DOHH2 (cell line): ENCODE results near the gene TMEM260.

Experiments
- H3F3A ChIP-seq: fragments of 200-600 bp; sonication (generic), shearing (Covaris generic); 2 replicates; pipeline ENCODE4 v1.6.0; 2016; ENCODE audit warnings: antibody characterized with exemption, mild to moderate bottlenecking; ENCODE audit not compliant: control insufficient read depth, insufficient read depth
- H3K27ac ChIP-seq: fragments of 200-600 bp; sonication (generic); 2 replicates; pipeline ENCODE4 v1.5.1; 2014; ENCODE audit warnings: low read depth, mild to moderate bottlenecking, low read length, moderate library complexity
- H3K27me3 ChIP-seq: fragments of 200-600 bp; sonication (generic); 2 replicates; pipeline ENCODE4 v1.6.1; 2014; ENCODE audit warnings: mild to moderate bottlenecking, low read length, mixed read lengths; ENCODE audit not compliant: control insufficient read depth
- H3K36me3 ChIP-seq: fragments of 200-600 bp; sonication (generic); 2 replicates; pipeline ENCODE4 v1.6.1; 2014; ENCODE audit warnings: mild to moderate bottlenecking, low read length, moderate library complexity, mixed read lengths; ENCODE audit not compliant: control insufficient read depth
- H3K4me1 ChIP-seq: fragments of 200-600 bp; sonication (generic); 2 replicates; pipeline ENCODE4 v1.6.1; 2014; ENCODE audit warnings: mild to moderate bottlenecking, low read length, mixed read lengths; ENCODE audit not compliant: control insufficient read depth
- H3K4me2 ChIP-seq: fragments of 200-600 bp; sonication (generic); 2 replicates; pipeline ENCODE4 v1.6.0; 2014; ENCODE audit warnings: mild to moderate bottlenecking, low read length, moderate library complexity
- H3K4me3 ChIP-seq: fragments of 200-600 bp; sonication (generic); 2 replicates; pipeline ENCODE4 v1.5.1; 2014; ENCODE audit warnings: mild to moderate bottlenecking, low read length, mixed read lengths
- H3K79me2 ChIP-seq: fragments of 200-600 bp; sonication (generic); 2 replicates; pipeline ENCODE4 v1.6.1; 2014; ENCODE audit warnings: mild to moderate bottlenecking, low read length, mixed read lengths; ENCODE audit not compliant: control insufficient read depth
- H3K9me2 ChIP-seq: fragments of 200-600 bp; sonication (generic); replicated peaks from 2 replicates; pipeline ENCODE4 v1.6.1; 2014; ENCODE audit warnings: mild to moderate bottlenecking, low read length, mixed read lengths; ENCODE audit not compliant: control insufficient read depth
- H3K9me3 ChIP-seq: fragments of 200-600 bp; sonication (generic); 2 replicates; pipeline ENCODE4 v1.6.1; 2014; ENCODE audit warnings: antibody characterized with exemption, low read length, mixed read lengths; ENCODE audit not compliant: control insufficient read depth, insufficient read depth
- H4K20me1 ChIP-seq: fragments of 200-600 bp; sonication (generic); 2 replicates; pipeline ENCODE4 v1.6.0; 2014; ENCODE audit warnings: low read depth, mild to moderate bottlenecking, antibody characterized with exemption, low read length, moderate library complexity; ENCODE audit not compliant: control insufficient read depth, insufficient read depth
- CTCF ChIP-seq: fragments of 200-600 bp; sonication (generic); IDR thresholded peaks from one replicate; pipeline ENCODE4 v1.5.1; 2014; ENCODE audit warnings: antibody characterized with exemption, mild to moderate bottlenecking, low read depth, low read length; ENCODE audit not compliant: poor library complexity, severe bottlenecking
- EZH2phosphoT487 ChIP-seq: fragments of 200-600 bp; sonication (generic); IDR thresholded peaks from 2 replicates; pipeline ENCODE4 v1.6.1; 2017; ENCODE audit warnings: borderline replicate concordance, mild to moderate bottlenecking, antibody characterized with exemption, low read length, moderate library complexity, mixed read lengths

The TMEM260 gene

GRCh38 chr14:56554301-56554700 is 25.3 kb upstream of the TMEM260 start:
- Histone ChIP-seq H3K27me3 (peaks cover 8% of the 10 kb centered on the region), H4K20me1 (no peaks in the 10 kb centered on the region), H3K4me2 (no peak overlapping the region), H3F3A (no peaks in the 10 kb centered on the region), H3K36me3 (no peaks in the 10 kb centered on the region), H3K27ac (no peak overlapping the region), H3K4me1 (no peaks in the 10 kb centered on the region), H3K79me2 (no peaks in the 10 kb centered on the region), H3K9me2 (no peaks in the 10 kb centered on the region), H3K4me3 (no peak overlapping the region), H3K9me3 (no peaks in the 10 kb centered on the region)
- TF ChIP-seq EZH2phosphoT487, result no peak
- no peak for TF ChIP-seq CTCF

GRCh38 chr14:56555921-56556570 is 23.6 kb upstream of the TMEM260 start:
- H3K27ac ChIP-seq, result no peak overlapping the region

GRCh38 chr14:56559182-56559581 is 20.4 kb upstream of the TMEM260 start:
- Histone ChIP-seq H3K36me3 (no peaks in the 10 kb centered on the region), H3K4me1 (no peaks in the 10 kb centered on the region), H3K27ac (no peak overlapping the region), H3K79me2 (no peaks in the 10 kb centered on the region), H4K20me1 (no peaks in the 10 kb centered on the region), H3K9me3 (no peaks in the 10 kb centered on the region), H3F3A (no peaks in the 10 kb centered on the region), H3K9me2 (no peaks in the 10 kb centered on the region), H3K27me3 (peaks cover 5% of the 10 kb centered on the region; the same call in 1 of the 2 replicates), H3K4me3 (no peak overlapping the region), H3K4me2 (no peak overlapping the region)
- TF ChIP-seq EZH2phosphoT487 (no peak), CTCF (no peak)

More at GRCh38 chr14:56555921-56556570, 23.6 kb upstream of the TMEM260 start:
- Histone ChIP-seq H3K9me3 (no peaks in the 10 kb centered on the region), H3K9me2 (no peaks in the 10 kb centered on the region), H3K4me1 (no peaks in the 10 kb centered on the region), H4K20me1 (no peaks in the 10 kb centered on the region), H3K36me3 (no peaks in the 10 kb centered on the region), H3K27me3 (peaks cover 8% of the 10 kb centered on the region), H3K79me2 (no peaks in the 10 kb centered on the region), H3K4me3 (no peak overlapping the region), H3K4me2 (no peak overlapping the region), H3F3A (no peaks in the 10 kb centered on the region)
- TF ChIP-seq EZH2phosphoT487 (no peak), CTCF (peak; percentile 50)
